Sigmoid colon (tissue), 7 donors: Measurements from ENCODE around the gene FKBP9. TPM values are rescaled to one million over a fixed set of nuclear protein-coding genes. Genes with fewer than 3 reads are reported as not detected.
A peak's percentile ranks its signal among the peaks of the same experiment; 100 is the strongest.

Experiments
- DNase-seq: peaks from one replicate; pipeline ENCODE4 v3.0.0-alpha.2; 2019
- H3K27ac ChIP-seq, 4 donors: fragments of 200-600 bp; sonication (generic); one replicate each; pipeline ENCODE4 v1.5.1; 2016 to 2019; ENCODE audit warnings: mild to moderate bottlenecking in 1 of 4
- H3K27me3 ChIP-seq, 3 donors: fragments of 200-600 bp; sonication (generic); one replicate each; pipeline ENCODE4 v1.5.1; 2019; ENCODE audit warnings: mild to moderate bottlenecking in 1 of 3
- H3K36me3 ChIP-seq, 4 donors: fragments of 200-600 bp; sonication (generic); one replicate each; pipeline ENCODE4 v1.5.1; 2016 to 2019
- H3K4me1 ChIP-seq, 4 donors: fragments of 200-600 bp; sonication (generic); one replicate each; pipeline ENCODE4 v1.5.1; 2017 to 2019
- H3K4me3 ChIP-seq, 4 donors: fragments of 200-600 bp; sonication (generic); one replicate each; pipeline ENCODE4 v1.5.1; 2017 to 2019; ENCODE audit warnings: mild to moderate bottlenecking in 2 of 4, moderate library complexity in 1 of 4
- H3K9me3 ChIP-seq, 4 donors: fragments of 200-600 bp in 3 of 4; sonication (generic) in 3 of 4; one replicate each; pipeline versions ENCODE4 v1.5.1 to v1.6.1; 2013 to 2019
- EP300 ChIP-seq, 4 donors: sonication (generic); formaldehyde crosslinking; IDR thresholded peaks; one replicate each; pipeline ENCODE4 v1.6.1; 2017; ENCODE audit warnings: antibody characterized with exemption in 4 of 4
- POLR2A ChIP-seq, 2 donors: fragments of 450-650 bp; IDR thresholded peaks; one replicate each; pipeline ENCODE4 v1.6.1; 2016; ENCODE audit warnings: antibody characterized with exemption in 2 of 2, mild to moderate bottlenecking in 2 of 2, moderate library complexity in 2 of 2
- POLR2AphosphoS5 ChIP-seq, 4 donors: sonication (generic); formaldehyde crosslinking; IDR thresholded peaks; one replicate each; pipeline ENCODE4 v1.6.1; 2017; ENCODE audit warnings: antibody characterized with exemption in 4 of 4
- WGBS, 2 donors: extraction: QIAGEN DNeasy Blood & Tissue Kit; methylation state at CpG; one replicate each; pipeline ENCODE4 v1.1.7; 2013; 5-methylcytosine and 5-hydroxymethylcytosine counted together
- intact Hi-C: fragments of 100-400 bp; cut with DNase I; formaldehyde crosslinking; loops from one replicate; pipeline ENCODE4 v1.15.1; 2023
- polyA plus RNA-seq, 3 donors: library from polyadenylated mRNA; stranded (reverse); fragments of 200-250 nt; gene quantifications; one replicate each; pipeline ENCODE4 v1.2.3, GENCODE V29; 2013
- total RNA-seq, 4 donors: library from RNA; depleted of rRNA; stranded (reverse); fragments of >200 nt; gene quantifications; one replicate each; pipeline ENCODE4 v1.1.0, GENCODE V29; 2016
- TF ChIP-seq, protein P1 (sequence below), 4 experiments: fragments of 450-650 bp in 3 of 4; fragments of 200-600 bp in 1 of 4; IDR thresholded peaks; one replicate each; pipeline ENCODE4 v1.5.1; 2016 to 2019; ENCODE audit warnings: antibody characterized with exemption in 4 of 4, mild to moderate bottlenecking in 3 of 4, moderate library complexity in 2 of 4
- donor health status: healthy with polysubstance abuse.
- donor health status: Bipolar disorder and iron deficiency.
- donor health status: healthy.

FKBP9 gene
- total and polyA plus RNA-seq, 7 donors: 12.3 to 161 (median 79.6) TPM

DNA sequence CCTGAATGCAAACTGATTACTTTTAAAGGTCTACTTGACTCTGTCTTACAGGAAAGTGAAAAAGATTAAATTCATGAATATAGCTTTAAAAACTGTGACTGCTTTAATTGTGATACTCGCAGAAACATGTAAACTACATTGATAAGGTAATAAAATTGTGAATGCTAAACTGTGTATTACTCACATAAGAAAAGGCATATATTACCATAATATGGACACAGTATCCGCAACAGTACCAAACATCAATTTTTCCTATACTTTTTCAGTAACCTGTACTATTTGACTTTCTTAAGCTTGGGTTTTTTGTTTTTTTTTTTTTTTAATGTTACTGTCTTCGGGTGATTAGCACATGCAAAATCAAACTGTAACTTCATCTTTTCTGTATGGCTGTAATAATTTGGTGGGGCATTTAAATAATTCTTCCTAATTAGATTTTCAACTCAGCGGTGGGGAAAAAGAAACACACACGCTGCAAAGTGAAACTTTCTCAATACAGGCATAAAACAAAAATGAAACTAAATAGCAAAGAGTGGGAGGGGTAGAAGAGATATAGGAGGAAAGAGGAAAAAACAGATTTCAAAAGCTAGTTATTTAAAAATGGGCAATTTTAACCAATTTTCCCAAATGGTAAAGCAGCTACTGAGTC is 82.1 kb downstream of the FKBP9 start:
- 2 to 14% methylated on average over 5 of the region's 5 CpGs for WGBS, 2 donors
- H3K4me3 ChIP-seq: peak overlapping the region; percentile 20 to 51 (median 46)
- TF ChIP-seq POLR2A (IDR thresholded peaks at IDR 0.05) (no peak), EP300 (IDR thresholded peaks at IDR 0.05) (no peak), POLR2AphosphoS5 (IDR thresholded peaks at IDR 0.05) (no peak)
- TF ChIP-seq, protein P1, sequence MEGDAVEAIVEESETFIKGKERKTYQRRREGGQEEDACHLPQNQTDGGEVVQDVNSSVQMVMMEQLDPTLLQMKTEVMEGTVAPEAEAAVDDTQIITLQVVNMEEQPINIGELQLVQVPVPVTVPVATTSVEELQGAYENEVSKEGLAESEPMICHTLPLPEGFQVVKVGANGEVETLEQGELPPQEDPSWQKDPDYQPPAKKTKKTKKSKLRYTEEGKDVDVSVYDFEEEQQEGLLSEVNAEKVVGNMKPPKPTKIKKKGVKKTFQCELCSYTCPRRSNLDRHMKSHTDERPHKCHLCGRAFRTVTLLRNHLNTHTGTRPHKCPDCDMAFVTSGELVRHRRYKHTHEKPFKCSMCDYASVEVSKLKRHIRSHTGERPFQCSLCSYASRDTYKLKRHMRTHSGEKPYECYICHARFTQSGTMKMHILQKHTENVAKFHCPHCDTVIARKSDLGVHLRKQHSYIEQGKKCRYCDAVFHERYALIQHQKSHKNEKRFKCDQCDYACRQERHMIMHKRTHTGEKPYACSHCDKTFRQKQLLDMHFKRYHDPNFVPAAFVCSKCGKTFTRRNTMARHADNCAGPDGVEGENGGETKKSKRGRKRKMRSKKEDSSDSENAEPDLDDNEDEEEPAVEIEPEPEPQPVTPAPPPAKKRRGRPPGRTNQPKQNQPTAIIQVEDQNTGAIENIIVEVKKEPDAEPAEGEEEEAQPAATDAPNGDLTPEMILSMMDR (IDR thresholded peaks at IDR 0.05): no peak
- H3K27me3 ChIP-seq: no peaks in the 10 kb centered on the region
- no peak for DNase-seq
- peak overlapping the region; percentile 56 to 77 (median 71) for H3K27ac ChIP-seq
- no peaks in the 10 kb centered on the region for H3K36me3 ChIP-seq
- peaks cover 0 to 66% (median 43%) of the 10 kb centered on the region in 4 donors for H3K4me1 ChIP-seq
- intact Hi-C loops: no loop called here
- no peaks in the 10 kb centered on the region for H3K9me3 ChIP-seq

DNA sequence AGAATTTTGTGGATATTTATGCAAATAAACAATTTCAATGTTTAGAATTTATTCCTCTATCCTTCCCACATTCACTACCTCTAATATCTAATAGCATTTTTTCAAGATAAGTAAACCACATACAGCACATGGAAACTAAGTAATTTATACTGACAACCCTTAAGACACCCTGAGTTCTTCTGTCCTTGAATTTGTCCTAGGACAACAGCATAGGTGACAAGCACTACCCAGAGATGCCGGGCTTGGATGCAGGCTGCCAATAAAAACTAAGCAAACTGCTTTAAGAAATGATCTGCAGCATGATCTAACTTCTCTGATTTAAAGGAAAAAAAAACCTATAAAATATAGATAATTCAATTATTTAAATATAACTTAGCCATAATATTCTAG is 82.7 kb downstream of the FKBP9 start:
- Histone ChIP-seq H3K27ac (peak overlapping the region; percentile 56 to 77 (median 71)), H3K4me3 (peak overlapping the region; percentile 20 to 51 (median 46)), H3K4me1 (peaks cover 0 to 67% (median 47%) of the 10 kb centered on the region in 4 donors), H3K27me3 (no peaks in the 10 kb centered on the region), H3K9me3 (no peaks in the 10 kb centered on the region), H3K36me3 (no peaks in the 10 kb centered on the region)
- TF ChIP-seq, protein P1 (IDR thresholded peaks at IDR 0.05): no peak
- no peak for TF ChIP-seq POLR2AphosphoS5 (IDR thresholded peaks at IDR 0.05)
- no peak for TF ChIP-seq EP300 (IDR thresholded peaks at IDR 0.05)
- no peak for TF ChIP-seq POLR2A (IDR thresholded peaks at IDR 0.05)
- 11 to 46% methylated on average over 1 of the region's 1 CpG for WGBS, 2 donors
- DNase-seq: no peak
- intact Hi-C loops: loop anchor here (5.0 kb wide), 1 partner anchor 148 kb away; the partner anchor contains the start of gene KBTBD2

DNA sequence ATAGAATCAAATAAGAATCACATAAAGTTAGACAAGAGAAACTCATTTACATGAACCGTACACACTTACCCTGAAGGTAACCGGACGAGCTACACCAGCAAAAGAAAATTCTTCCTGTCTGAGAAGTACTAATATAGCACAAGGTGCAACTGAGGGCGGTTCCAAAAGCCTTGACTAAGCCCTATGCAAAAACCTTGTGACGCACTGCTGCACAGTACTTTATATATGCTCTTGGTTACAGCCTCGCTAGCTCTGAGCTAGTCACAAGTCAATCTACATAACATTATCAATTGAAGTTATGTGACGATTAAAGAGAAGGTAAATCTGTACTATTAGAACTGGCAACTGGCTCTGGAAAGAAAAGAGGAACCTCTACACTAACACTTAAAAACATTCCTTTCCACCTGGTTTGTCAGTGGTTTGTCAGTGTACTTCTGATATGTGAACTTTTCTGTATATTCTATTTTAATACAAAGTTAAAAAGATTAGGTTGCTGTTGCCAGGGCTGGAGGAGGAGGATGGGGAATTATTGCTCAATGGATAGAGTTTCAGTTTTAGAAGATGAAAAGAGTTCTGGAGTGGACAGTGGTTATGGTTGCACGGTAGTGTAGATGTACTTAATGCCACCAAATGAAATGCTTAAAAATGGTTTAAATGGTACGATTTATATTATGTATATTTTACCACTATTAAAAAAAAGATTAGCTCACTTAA is 83.7 kb downstream of the FKBP9 start:
- Histone ChIP-seq H3K36me3 (no peaks in the 10 kb centered on the region), H3K4me3 (peak overlapping the region in 2 of 4 donors; percentile 6 to 49), H3K4me1 (peaks cover 0 to 75% (median 55%) of the 10 kb centered on the region in 4 donors), H3K27me3 (no peaks in the 10 kb centered on the region), H3K9me3 (no peaks in the 10 kb centered on the region), H3K27ac (peak overlapping the region; percentile 68 to 77 (median 71))
- TF ChIP-seq POLR2AphosphoS5 (IDR thresholded peaks at IDR 0.05): peak in 3 of 4 donors; percentile 26 to 71 (median 49)
- no peak for TF ChIP-seq POLR2A (IDR thresholded peaks at IDR 0.05)
- WGBS, 2 donors: 13 to 25% methylated on average over 9 of the region's 9 CpGs
- DNase-seq: no peak
- intact Hi-C loops: loop anchor here (5.0 kb wide), 1 partner anchor 149 kb away; the partner anchor contains the start of gene KBTBD2

DNA sequence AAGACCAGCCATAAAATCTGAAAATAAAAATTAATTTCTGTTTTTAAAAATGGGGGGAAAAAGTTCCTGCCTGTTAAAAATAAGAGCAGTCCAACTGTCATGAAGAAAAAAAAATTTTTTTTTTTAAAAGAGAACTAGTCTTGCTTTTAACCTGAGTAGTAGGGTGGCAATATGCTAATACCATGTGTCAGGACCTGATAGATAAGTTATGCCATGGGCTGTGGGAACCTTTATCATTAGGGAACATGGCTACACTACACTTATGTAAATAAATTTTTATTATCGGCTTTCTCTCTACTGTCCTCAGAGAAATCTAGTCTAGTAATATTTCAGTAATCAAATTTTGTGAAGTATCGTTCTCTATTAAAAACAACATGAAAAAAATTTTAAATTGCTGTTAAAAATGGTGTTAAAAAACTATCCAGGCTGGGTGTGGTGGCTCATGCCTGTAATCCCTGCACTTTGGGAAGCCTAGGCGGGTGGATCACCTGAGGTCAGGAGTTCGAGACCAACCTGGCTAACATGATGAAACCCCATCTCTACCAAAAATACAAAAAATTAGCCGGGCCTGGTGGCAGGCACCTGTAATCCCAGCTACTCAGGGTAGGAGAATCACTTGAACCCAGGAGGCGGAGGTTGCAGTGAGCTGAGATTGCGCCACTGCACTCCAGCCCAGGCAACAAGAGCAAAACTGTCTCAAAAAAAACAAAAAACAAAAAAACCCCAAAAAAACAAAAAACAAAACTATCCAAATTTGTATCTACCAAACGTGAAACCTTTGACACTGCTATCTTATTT is 84.6 kb downstream of the FKBP9 start:
- H3K4me3 ChIP-seq: no peak overlapping the region
- no peak for DNase-seq
- H3K27me3 ChIP-seq: no peaks in the 10 kb centered on the region
- TF ChIP-seq EP300 (IDR thresholded peaks at IDR 0.05) (no peak), POLR2A (IDR thresholded peaks at IDR 0.05) (no peak), POLR2AphosphoS5 (IDR thresholded peaks at IDR 0.05) (no peak)
- TF ChIP-seq, protein P1 (IDR thresholded peaks at IDR 0.05): no peak
- H3K9me3 ChIP-seq: no peaks in the 10 kb centered on the region
- WGBS, 2 donors: 79 to 88% methylated on average over 8 of the region's 8 CpGs
- intact Hi-C loops: loop anchor here (5.0 kb wide), 1 partner anchor 150 kb away; the partner anchor contains the start of gene KBTBD2
- H3K27ac ChIP-seq: peak overlapping the region in 3 of 4 donors; percentile 68 to 77 (median 70)
- H3K36me3 ChIP-seq: no peaks in the 10 kb centered on the region
- H3K4me1 ChIP-seq: peaks cover 0 to 77% (median 55%) of the 10 kb centered on the region in 4 donors
